GM18517 (cell line): ENCODE results near the gene MCU.
A peak's percentile ranks its signal among the peaks of the same experiment; 100 is the strongest.
"Not testable (repeated sequence)": the region's sequence is repeated elsewhere in the genome, so short reads cannot be mapped to it uniquely, and the experiment has no call there.

ENCODE experiments used
- ATAC-seq: cut with Tn5 transposase; IDR thresholded peaks from one replicate; pipeline ENCODE4 v1.9.1; 2021; ENCODE audit warnings: mild to moderate bottlenecking, moderate library complexity; ENCODE audit not compliant: unreplicated experiment

Gene MCU

DNA sequence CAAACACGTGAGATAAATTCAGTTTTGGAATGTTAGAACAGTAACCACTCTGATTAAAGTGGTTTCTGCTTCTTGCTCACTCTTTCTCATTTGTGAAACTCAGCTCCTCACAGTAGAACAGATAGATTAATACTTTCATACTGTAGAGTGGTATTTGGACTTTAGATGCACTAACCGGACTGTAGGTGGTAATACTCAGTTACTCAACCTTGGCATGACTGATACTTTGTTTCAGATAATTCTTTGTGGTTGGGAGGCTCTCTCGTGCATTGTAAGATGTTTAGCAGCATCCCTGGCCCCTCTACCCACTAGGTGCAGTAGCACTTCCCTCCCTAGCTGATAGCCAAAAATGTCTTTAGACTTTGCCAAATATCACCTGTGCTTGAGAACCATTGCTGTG lies 37.6 kb downstream of the MCU start:
- peak; percentile 52 for ATAC-seq

DNA sequence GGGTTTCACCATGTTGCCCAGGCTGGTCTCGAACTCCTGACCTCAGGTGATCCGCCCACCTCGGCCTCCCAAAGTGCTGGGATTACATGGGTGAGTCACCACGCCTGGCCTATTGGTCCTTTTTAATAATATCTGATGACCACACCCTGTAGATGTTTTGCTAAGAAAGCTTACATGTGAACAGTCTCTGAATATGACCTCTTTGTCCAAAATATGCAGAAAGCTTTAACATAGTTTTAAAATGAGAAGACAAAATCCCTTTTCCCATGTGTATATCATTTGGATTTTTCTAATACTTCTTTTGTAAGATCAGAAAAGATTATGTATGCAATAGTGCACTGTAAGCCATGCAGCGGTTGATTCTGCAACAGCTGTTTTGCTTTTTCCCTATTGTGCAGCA lies 38.5 kb downstream of the MCU start:
- no peak for ATAC-seq

DNA sequence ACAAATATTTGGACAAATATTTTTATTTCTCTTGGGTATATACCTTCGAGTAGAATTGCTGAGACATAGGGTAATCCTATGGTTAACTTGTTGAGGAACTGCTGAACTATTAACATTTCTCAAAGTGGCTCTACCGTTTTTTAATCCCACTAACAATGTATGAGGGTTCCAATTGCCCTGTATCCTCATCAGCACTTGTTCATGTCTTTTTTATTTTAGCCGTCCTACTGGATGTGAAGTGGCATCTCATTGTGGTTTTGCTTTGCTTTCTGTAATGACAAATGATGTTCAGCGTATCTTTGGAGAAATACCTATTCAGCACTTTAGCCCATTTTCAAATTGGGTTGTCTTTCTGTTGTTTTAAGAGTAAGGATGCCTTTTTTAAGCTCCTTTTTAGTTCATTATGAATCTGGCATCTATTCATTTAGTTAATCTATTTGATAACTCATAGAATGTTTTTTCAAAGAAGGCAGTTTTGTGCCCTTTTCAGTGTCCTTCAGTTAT lies 40.0 kb downstream of the MCU start:
- ATAC-seq = no peak

DNA sequence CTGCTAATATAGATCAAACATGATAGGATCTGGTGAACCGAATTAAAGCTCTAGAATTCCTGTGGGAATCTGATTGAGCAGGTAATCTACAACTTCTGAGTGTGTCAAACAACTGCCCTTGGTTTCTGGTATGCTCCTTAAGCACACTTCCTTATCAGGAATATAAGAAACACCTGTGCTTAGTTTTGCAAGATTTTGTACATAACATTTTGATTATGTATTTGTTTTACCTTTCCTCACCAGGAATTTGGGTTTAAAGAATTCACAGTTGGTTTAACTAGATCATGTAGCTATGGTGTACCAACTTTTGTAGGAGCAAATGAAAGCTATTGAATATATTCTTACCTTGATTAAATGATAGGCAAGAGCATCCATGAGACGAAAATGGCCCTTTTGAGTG lies 40.6 kb downstream of the MCU start:
- no peak for ATAC-seq

DNA sequence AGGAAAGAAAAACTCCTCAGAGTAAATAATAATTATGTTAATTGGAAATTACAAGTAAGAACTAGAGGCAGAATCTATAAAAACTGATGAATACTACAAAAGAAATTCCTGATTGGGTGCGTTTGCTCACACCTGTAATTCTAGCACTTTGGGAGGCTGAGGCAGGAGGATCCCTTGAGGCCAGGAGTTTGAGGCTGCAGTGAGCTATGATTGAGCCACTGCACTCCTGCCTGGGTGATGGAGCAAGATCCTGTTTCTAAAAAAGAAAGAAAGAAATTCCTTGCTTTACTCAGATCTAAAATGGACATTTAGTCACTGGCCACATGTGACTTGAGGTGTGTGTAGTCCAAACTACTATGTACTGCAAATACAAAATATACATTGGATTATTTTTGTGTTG lies 42.0 kb downstream of the MCU start:
- no peak for ATAC-seq

DNA sequence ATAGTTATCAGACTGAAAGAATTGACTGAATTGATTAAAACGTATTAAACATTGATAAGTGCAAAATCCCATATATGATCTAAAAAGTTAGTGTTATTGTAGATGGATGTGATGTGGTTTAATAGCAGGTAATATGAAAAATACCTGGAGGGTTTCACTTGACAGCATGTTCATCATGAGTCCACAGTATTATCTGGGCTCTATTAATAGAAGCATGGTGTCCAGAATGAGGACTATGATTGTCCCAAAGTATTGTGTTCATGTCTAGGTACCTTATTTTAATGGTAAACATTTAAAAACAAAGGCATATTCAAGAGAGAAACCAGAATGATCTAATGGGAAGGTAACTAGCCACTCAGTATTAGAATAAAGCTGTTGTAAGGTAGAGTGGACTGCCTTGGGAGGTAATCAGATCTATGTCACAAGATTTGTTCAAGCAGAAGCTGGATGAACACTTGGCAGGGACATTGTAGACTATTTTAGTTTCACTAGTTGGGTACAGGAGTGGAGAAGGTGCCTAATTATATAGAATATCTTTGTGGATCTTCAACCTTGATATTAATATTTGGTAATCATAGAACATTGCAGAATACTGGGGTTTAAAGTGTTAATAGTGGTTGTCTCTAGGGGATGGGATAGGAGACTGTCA lies 43.5 kb downstream of the MCU start:
- no peak for ATAC-seq

DNA sequence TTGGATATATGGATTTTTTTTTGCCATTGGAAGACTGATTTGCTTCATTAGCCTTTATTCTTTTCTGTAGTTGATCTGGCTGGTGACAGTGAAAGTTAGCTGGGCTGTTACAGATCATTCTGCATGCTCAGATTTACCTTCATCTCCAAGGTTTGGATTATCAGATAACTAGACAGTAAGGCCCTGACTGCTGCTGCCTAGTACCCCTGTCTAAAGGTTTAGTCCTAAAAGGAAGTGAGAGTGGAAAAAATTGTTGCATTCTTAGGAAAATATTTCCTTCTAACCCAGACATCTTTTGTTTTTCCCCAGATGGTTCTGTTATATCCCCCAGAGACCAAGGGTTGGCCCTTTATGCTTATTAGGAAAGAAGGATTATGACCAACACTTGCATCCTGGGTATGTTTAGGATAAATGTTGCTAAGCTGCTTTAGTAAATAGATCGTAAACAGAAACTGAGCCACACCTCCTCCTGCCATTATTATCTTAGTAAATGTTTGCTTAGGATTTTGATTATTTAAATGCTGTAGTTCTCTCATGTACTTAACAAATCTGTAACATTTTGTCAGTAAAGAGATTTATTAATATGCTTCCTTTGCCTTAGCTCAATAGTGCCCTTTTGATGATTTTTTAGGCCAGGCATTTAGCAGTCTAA lies 44.4 kb downstream of the MCU start:
- ATAC-seq = no peak

DNA sequence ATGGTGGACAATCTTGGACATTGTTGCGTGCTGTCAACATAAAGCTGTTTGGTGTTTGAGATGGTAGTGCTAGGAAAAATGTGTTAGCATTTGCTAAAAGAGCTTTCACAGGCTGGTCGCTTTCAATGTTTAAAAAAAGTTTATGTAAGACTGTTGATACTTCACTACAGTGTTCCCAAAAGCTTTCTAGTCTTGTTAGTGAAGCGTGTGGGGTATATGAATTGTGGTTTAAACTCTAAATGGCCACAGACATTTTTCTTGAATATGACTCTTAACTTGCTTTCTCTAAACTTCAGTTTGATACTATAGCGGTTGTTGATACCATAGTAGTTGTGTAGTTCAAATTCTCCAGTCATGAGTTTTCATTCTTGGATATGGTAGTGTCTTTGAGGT lies 44.9 kb downstream of the MCU start:
- ATAC-seq = no peak

DNA sequence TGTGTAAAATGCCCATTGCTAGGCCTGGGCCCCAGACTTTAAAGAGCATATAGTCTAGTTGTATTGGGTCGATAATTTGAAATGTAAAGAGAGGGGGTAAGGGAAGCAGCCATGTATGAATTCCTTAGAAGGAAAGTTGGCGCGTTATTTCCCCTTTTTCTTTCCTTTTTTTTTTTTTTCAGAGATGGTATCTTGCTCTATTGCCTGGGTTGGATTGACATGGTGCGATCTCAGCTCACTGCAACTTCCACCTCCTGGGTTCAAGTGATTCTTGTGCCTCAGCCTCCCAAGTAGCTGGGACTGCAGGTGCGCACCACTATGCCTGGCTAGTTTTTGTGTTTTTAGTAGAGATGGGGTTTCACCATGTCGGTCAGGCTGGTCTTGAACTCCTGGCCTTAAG lies 45.4 kb downstream of the MCU start:
- ATAC-seq = not testable (repeated sequence)

DNA sequence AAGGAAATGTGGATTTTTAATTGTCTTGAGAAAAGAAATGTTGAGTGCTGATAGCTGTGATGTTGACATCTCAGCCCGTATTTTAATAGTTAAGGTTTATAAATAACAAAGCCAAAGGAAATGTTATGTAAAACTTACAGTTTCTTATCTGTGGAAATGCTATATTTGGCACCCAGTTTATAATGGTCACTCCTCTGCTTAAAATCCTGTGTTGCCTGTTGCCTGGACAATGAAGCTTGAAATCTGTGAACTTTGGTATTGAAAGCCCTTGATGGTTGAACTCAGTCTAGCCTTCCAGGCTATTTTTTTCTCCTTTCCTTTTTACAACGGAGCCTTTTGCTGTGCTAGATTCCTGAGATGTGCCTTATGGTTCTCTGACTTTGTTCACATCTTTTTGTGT lies 46.5 kb downstream of the MCU start:
- no peak for ATAC-seq

DNA sequence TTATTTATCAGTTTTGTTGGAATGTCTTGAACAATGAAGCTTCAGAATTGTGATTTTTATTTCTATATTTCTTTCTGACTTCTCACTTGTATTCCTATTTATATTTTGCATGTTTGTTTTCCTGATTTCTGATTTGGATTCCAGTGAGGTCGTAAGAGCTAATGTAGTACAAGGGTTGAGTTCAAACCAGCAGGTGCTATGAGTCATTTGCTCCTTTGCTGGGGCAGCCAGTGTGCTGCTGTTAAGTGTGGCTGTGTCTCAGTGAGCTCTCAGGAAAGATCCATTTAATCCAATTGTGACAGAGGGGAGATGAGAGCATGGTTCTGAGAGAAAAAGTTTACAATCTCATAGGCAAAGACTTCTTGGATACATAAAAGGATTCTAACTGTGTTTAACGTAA lies 48.6 kb downstream of the MCU start:
- ATAC-seq = no peak

DNA sequence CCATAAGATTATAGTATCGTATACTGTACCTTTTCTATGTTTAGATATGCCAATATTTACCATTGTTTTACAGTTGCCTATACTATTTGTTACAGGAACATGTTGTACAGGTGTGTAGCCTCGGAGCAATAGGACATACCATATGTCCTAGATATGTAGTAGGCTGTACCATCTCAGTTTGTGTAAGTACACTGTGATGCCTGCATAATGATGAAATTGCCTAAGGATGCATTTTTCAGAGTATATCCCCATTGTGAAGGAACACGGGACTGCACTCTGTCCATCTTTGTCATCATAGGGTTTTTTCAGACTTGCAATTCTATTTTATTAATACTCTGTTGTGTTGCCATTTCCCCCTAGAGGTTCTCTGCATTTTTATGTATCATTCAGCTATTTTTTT lies 50.1 kb downstream of the MCU start:
- no peak for ATAC-seq

DNA sequence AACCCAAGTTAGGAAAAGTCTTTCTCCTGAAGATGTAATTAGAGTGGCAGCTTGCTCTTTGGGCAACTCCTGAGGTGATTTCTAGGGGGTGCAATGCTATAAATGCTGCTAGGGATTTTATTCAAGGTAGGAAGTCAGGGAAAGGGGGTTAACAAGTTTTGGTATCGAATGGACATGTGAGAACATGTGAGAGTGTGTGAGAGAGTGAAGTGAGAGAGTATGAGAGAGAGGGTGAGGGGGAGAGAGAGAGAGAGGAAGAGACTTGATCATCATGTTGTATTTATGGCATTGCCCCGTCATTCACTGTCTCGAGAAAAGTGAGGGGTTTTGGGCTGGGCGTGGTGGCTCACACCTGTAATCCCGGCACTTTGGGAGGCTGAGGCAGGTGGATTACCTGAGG lies 50.9 kb downstream of the MCU start:
- no peak for ATAC-seq

DNA sequence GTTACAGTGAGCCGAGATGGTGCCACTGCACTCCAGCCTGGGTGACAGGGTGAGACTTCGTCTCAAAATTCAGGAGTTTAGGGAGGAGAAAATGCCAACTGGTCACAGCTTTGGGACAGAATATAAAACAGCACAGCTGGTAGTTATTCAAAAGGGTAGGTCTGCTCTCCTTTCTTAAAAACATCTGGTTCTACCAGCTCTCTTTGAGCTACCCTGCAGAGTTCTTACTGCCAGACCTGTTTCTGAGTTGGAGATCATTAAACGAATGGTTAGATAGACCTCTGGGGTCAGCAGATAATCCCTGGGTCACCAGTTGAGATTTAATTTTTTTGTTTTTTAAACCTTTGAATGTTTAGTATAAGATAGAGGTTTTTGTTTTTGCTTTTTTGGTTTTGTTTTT lies 52.6 kb downstream of the MCU start:
- ATAC-seq = no peak

DNA sequence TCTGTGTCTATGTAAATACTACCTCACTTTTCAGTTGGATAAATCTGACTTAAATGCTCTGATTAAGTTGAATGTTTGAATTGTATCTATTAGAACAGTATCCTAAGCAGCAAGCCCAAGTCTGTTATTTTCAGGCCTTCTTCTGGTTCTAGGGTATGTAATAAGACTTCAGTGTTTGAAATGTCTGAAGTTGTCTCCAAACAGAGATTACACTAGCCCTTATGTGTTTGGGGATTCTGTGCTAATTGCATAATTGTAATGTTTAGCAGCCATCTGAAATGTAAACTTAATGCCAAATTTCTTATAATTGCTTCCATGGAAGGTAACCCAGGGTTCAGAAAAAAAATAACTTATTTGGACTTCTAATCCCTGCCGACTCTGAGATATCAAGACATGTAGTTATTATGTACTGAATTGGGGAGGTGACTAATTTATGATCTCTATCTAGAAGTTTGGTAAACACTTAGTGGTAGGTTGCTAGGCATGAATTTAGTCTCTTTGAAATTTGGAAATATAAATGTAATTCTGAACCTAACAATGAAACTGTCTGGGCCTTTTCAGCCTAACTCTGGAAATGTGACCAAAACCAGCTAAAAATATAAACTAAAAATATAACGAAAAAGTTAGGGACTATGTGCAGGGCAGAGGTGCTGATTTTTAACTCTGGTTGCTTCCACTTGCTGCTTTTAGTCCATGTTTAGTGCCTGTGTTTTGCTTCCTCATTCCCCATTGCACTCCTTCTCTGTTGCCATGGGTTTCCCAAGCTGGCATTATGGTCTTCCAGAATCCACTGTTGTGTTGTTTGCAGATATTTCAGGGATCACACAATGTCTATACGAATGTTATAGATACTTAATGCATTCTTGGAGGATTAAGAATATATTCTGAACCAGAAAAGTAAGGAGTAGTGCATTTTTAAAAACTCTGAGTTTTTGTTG lies 54.8 kb downstream of the MCU start:
- no peak for ATAC-seq

DNA sequence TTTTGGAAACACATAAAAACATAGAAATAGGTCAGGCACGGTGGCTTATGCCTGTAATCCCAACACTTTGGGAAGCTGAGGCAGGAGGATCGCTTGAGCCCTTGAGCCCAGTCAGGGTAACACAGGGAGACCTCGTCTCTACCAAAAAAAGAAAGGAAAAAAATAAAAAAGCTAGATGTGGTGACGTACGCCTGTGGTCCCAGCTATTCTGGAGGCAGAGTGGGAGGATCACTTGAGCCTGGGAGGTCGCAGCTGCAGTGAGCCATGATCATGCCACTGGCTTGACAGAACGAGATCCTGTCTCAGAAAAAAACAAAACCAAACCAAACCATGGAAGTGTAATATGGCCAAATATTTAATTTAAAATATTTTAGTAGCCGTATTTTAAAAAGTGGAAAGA lies 55.6 kb downstream of the MCU start:
- ATAC-seq = no peak

DNA sequence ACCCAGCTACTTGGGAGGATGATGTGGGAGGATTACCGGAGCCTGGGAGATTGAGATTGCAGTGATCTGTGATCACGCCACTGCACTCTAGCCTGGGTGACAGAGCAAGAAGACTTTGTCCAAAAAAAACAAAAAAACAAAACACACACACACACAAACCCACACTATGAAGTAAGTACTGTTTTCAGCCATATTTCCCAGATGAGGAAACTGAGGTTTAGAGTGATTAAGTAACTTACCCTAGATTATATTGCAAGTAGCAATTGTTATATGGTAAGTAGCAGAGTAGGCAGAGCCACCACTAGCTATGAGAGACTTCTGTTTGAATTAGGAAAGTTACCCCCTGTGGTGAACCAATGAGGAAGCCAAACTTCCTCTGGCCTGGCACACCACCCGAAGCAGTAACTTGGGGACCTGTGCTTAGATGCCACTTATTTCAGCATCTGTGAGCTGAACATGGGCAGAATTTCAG lies 61.9 kb downstream of the MCU start:
- no peak for ATAC-seq

DNA sequence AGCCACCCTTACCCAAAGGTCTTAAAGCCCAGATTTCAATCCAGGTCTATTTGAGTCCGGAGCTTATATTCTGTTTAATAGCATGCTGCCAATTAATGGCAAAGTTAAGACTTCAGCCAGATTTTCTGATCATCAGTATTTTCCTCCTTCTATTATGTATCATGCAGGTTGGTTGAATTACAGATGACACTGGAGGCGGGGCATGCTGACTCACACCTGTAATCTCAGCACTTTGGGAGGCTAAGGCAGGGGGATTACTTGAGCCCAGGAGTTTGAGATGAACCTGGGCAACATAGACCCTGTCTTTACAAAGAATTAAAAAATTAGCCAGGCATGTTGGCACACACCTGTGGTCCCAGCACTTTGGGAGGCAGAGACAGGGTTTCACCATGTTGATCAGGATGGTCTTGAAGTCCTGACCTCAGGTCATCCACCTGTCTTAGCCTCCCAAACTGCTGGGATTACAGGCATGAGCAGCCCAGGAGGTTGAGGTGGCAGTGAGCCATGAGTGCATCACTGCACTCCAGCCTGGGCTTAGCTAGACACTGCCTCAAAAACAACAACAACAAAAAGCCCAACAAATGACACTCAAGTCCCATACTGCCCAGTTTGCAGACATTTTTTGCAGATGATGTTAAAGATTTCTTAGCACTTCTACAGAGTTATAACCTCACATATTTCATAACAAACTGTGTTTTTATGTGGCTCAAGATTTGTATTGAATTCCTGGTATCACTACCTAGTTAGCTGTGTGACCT lies 62.5 kb downstream of the MCU start:
- no peak for ATAC-seq

DNA sequence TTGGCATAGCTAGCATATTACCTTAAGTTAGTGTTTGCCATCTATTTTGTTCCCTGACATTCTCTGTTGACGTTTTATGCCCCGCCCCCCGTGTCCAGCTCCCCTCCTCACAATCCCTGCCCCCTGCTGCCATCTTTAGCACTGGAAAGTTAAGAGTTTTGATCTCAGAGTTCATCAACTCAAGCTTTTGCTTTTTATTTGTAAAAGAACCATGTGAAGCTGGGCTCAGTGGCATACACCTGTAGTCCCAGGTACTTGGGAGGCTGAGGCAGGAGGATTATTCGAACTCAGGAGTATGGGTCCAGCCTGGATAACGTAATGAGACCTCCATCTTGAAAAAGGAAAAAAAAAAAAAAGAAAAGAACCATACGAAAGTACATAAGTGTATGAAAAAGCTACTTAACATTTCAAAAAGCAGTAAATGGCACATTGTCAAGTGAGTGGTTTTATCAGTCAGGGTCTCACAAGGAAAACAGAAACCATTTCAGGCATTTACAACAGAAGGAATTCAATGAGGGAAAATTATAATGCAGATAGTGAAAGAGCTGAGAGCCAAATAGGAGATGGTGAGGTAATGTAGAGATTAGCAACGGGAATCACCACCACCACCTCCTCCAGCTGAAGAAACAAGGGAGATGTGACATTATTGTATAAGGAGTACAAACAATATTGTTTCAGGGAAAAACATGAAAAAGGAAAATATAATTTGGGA lies 64.9 kb downstream of the MCU start:
- no peak for ATAC-seq

DNA sequence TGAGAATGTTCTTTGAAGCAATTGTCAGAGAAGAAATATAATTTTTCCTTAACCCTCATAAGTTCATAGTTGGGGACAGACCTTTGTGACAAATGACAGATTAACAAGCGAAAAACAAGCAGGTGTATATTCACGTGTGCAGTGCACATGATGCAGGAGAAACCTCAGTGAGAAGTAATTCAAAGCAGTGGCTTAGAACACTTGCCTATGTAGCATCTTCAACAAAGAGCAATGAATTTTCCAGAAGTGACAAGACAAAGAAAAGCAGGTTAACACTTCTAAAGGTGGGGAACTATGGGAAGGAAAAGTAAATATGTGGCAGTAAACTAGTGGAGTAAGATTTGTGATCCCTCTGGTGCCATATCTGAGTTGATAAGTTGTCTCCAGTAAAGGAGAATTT lies 65.8 kb downstream of the MCU start:
- no peak for ATAC-seq
